Neural progenitor cell (in vitro differentiated cells): Measurements from ENCODE around the gene KRTAP10-4. TPM values are rescaled to one million over a fixed set of nuclear protein-coding genes. Genes with fewer than 3 reads are reported as not detected.

Source experiments
- DNase-seq: peaks from one replicate; pipeline ENCODE4 v3.0.0-alpha.2; 2016; ENCODE audit warnings: low spot score
- H2AFZ ChIP-seq: fragments of 200-600 bp; sonication (generic); replicated peaks from 2 replicates; pipeline ENCODE4 v1.6.1; 2016; ENCODE audit warnings: antibody characterized with exemption
- H3F3A ChIP-seq: fragments of 200-600 bp; sonication (generic); 2 replicates; pipeline ENCODE4 v1.6.1; 2016; ENCODE audit warnings: antibody characterized with exemption, low read depth
- H3K27ac ChIP-seq: fragments of 200-600 bp; sonication (generic); 2 replicates; pipeline ENCODE4 v1.5.1; 2016; ENCODE audit warnings: mild to moderate bottlenecking
- H3K27me3 ChIP-seq: fragments of 200-600 bp; sonication (generic); 2 replicates; pipeline ENCODE4 v1.6.1; 2016; ENCODE audit warnings: mild to moderate bottlenecking, moderate library complexity
- H3K36me3 ChIP-seq: fragments of 200-600 bp; sonication (generic); 2 replicates; pipeline ENCODE4 v1.5.1; 2016
- H3K4me1 ChIP-seq: fragments of 200-600 bp; sonication (generic); 2 replicates; pipeline ENCODE4 v1.6.1; 2016; ENCODE audit warnings: mixed run types
- H3K4me2 ChIP-seq: fragments of 200-600 bp; sonication (generic); 2 replicates; pipeline ENCODE4 v1.6.1; 2016
- H3K4me3 ChIP-seq: fragments of 200-600 bp; sonication (generic); 2 replicates; pipeline ENCODE4 v1.5.1; 2016
- H3K79me2 ChIP-seq: fragments of 200-600 bp; sonication (generic); 2 replicates; pipeline ENCODE4 v1.6.1; 2016; ENCODE audit warnings: low read depth
- H3K9ac ChIP-seq: fragments of 200-600 bp; sonication (generic); 2 replicates; pipeline ENCODE4 v1.6.1; 2016
- H3K9me3 ChIP-seq: fragments of 200-600 bp; sonication (generic); 2 replicates; pipeline ENCODE4 v1.5.1; 2016; ENCODE audit warnings: low read depth
- H4K20me1 ChIP-seq: fragments of 200-600 bp; sonication (generic); 2 replicates; pipeline ENCODE4 v1.6.1; 2016; ENCODE audit warnings: low read depth
- H3K27ac Mint-ChIP-seq: 3 replicates; pipeline ENCODE4 v1.8.0; 2021; ENCODE audit warnings: mixed read lengths
- H3K27me3 Mint-ChIP-seq: 2 replicates; pipeline ENCODE4 v1.8.0; 2022; ENCODE audit warnings: low read depth, mild to moderate bottlenecking, inconsistent platforms, moderate library complexity, mixed read lengths; ENCODE audit not compliant: insufficient read depth
- H3K36me3 Mint-ChIP-seq: 3 replicates; pipeline ENCODE4 v1.8.0; 2021; ENCODE audit warnings: mixed read lengths
- H3K4me1 Mint-ChIP-seq: 3 replicates; pipeline ENCODE4 v1.8.0; 2021; ENCODE audit warnings: mixed read lengths
- H3K4me3 Mint-ChIP-seq: 3 replicates; pipeline ENCODE4 v1.8.0; 2021; ENCODE audit warnings: mild to moderate bottlenecking, moderate library complexity, mixed read lengths
- H3K9me3 Mint-ChIP-seq: 3 replicates; pipeline ENCODE4 v1.8.0; 2020; ENCODE audit warnings: mixed read lengths
- EZH2 ChIP-seq: fragments of 200-600 bp; sonication (generic); IDR thresholded peaks from 2 replicates; pipeline ENCODE4 v1.6.1; 2017; ENCODE audit warnings: antibody characterized with exemption, mild to moderate bottlenecking, moderate library complexity
- EZH2phosphoT487 ChIP-seq: fragments of 200-600 bp; sonication (generic); IDR thresholded peaks from 2 replicates; pipeline ENCODE4 v1.6.1; 2017; ENCODE audit warnings: antibody characterized with exemption
- total RNA-seq: library from RNA; depleted of rRNA; stranded (reverse); fragments of >200 nt; gene quantifications from 2 replicates; pipeline ENCODE4 v1.2.3, GENCODE V29; 2015; ENCODE audit warnings: low replicate concordance
- TF ChIP-seq, protein P1 (sequence below): fragments of 200-600 bp; sonication (generic); IDR thresholded peaks from 2 replicates; pipeline ENCODE4 v1.5.1; 2017; ENCODE audit warnings: antibody characterized with exemption, mild to moderate bottlenecking

The KRTAP10-4 gene
- total RNA-seq, 1 donor from 2014 or later: not detected

DNA sequence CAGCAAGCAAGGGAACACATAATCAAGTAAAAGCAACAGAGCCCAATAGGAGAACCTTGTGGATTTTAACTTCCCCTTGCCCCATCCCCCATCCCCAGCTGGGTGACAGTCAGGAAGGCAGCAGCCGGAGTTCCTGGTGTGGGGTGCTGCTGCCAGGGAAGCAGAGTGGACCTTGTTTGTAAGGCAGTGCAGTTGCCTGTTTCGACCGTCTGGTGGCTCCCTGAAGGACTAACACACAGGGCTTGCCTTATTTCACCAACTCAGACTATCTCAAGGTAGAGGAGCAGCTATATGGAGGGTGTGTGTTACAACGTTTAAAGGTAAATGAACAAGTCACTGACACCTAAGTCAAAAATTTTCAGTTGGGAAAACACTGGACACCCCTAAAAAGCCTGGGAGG lies 45.0 kb downstream of the KRTAP10-4 start:
- H3K36me3 Mint-ChIP-seq: no peaks in the 10 kb centered on the region
- no peak overlapping the region for H3K4me3 Mint-ChIP-seq
- peaks cover 38% of the 10 kb centered on the region for H3K9me3 Mint-ChIP-seq
- no peak overlapping the region for H3K27ac ChIP-seq
- H3K27me3 Mint-ChIP-seq: peaks cover 2% of the 10 kb centered on the region
- no peaks in the 10 kb centered on the region for H3K79me2 ChIP-seq
- TF ChIP-seq EZH2: no peak
- TF ChIP-seq, protein P1, sequence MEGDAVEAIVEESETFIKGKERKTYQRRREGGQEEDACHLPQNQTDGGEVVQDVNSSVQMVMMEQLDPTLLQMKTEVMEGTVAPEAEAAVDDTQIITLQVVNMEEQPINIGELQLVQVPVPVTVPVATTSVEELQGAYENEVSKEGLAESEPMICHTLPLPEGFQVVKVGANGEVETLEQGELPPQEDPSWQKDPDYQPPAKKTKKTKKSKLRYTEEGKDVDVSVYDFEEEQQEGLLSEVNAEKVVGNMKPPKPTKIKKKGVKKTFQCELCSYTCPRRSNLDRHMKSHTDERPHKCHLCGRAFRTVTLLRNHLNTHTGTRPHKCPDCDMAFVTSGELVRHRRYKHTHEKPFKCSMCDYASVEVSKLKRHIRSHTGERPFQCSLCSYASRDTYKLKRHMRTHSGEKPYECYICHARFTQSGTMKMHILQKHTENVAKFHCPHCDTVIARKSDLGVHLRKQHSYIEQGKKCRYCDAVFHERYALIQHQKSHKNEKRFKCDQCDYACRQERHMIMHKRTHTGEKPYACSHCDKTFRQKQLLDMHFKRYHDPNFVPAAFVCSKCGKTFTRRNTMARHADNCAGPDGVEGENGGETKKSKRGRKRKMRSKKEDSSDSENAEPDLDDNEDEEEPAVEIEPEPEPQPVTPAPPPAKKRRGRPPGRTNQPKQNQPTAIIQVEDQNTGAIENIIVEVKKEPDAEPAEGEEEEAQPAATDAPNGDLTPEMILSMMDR: peak; percentile 30
- no peak for TF ChIP-seq EZH2phosphoT487
- no peaks in the 10 kb centered on the region for H3K36me3 ChIP-seq
- no peak overlapping the region for H3K9ac ChIP-seq
- no peak for DNase-seq
- H3K4me2 ChIP-seq: no peak overlapping the region
- no peaks in the 10 kb centered on the region for H3K27me3 ChIP-seq
- no peaks in the 10 kb centered on the region for H3K4me1 Mint-ChIP-seq
- H4K20me1 ChIP-seq: no peaks in the 10 kb centered on the region
- H3K9me3 ChIP-seq: peaks cover 6% of the 10 kb centered on the region
- no peak overlapping the region for H3K27ac Mint-ChIP-seq
- H3F3A ChIP-seq: no peaks in the 10 kb centered on the region
- no peak overlapping the region for H3K4me3 ChIP-seq
- no peak overlapping the region for H2AFZ ChIP-seq
- H3K4me1 ChIP-seq: peaks cover 5% of the 10 kb centered on the region

- H3F3A ChIP-seq: no peaks in the 10 kb centered on the region
- no peak overlapping the region for H3K9ac ChIP-seq
- no peaks in the 10 kb centered on the region for H3K27me3 ChIP-seq
- Mint-ChIP-seq H3K36me3 (no peaks in the 10 kb centered on the region), H3K27ac (no peak overlapping the region), H3K4me3 (no peak overlapping the region), H3K27me3 (peaks cover 2% of the 10 kb centered on the region), H3K4me1 (no peaks in the 10 kb centered on the region), H3K9me3 (peaks cover 42% of the 10 kb centered on the region)
- no peak overlapping the region for H2AFZ ChIP-seq
- H3K4me1 ChIP-seq: peaks cover 5% of the 10 kb centered on the region
- no peaks in the 10 kb centered on the region for H4K20me1 ChIP-seq
- DNase-seq: no peak
- H3K79me2 ChIP-seq: no peaks in the 10 kb centered on the region
- TF ChIP-seq, protein P1: no peak
- TF ChIP-seq EZH2phosphoT487 (no peak), EZH2 (no peak)
- H3K4me3 ChIP-seq: no peak overlapping the region
- H3K4me2 ChIP-seq: no peak overlapping the region
- H3K27ac ChIP-seq: no peak overlapping the region
- H3K36me3 ChIP-seq: no peaks in the 10 kb centered on the region
- peaks cover 10% of the 10 kb centered on the region for H3K9me3 ChIP-seq
Observed at GRCh38 chr21:44618909-44619308, 45.4 kb downstream of the KRTAP10-4 start.

- H3K27ac Mint-ChIP-seq: no peak overlapping the region
- Histone ChIP-seq H2AFZ (no peak overlapping the region), H4K20me1 (no peaks in the 10 kb centered on the region), H3K27ac (no peak overlapping the region), H3K9ac (no peak overlapping the region), H3K4me1 (peaks cover 5% of the 10 kb centered on the region), H3K79me2 (no peaks in the 10 kb centered on the region), H3F3A (no peaks in the 10 kb centered on the region), H3K4me2 (no peak overlapping the region), H3K27me3 (no peaks in the 10 kb centered on the region), H3K36me3 (no peaks in the 10 kb centered on the region), H3K4me3 (no peak overlapping the region), H3K9me3 (peaks cover 13% of the 10 kb centered on the region)
- no peak for TF ChIP-seq EZH2phosphoT487
- TF ChIP-seq EZH2: no peak
- TF ChIP-seq, protein P1: no peak
- H3K36me3 Mint-ChIP-seq: no peaks in the 10 kb centered on the region
- H3K4me3 Mint-ChIP-seq: no peak overlapping the region
- peaks cover 49% of the 10 kb centered on the region for H3K9me3 Mint-ChIP-seq
- DNase-seq: no peak
- no peaks in the 10 kb centered on the region for H3K4me1 Mint-ChIP-seq
- H3K27me3 Mint-ChIP-seq: peaks cover 2% of the 10 kb centered on the region
Observed at GRCh38 chr21:44619886-44620285, 46.4 kb downstream of the KRTAP10-4 start.
